HG03103 (cell line): ENCODE results near the gene CELF4.

Source experiments
- ATAC-seq: cut with Tn5 transposase; IDR thresholded peaks from one replicate; pipeline ENCODE4 v1.9.1; 2021; ENCODE audit warnings: low read depth; ENCODE audit not compliant: unreplicated experiment

CELF4 gene

DNA sequence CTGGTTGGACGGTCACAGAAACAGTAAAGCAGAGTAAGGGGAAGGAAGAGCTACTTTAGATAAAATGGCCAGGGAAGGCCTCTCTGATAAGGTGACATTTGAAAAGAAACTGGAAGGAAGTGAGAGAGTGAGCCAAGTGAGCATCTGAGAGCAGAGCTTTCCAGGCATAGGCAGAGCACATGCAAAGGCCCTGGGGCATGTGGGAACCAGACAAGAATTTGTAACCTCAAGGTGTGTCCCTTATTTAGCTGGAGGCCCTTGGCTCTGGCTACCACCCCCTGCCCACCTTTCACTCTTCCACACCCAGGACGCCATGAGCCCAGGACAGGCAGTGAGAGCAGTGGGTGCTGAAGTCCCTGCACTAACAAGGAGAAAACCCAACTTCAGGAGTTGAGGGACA is 116.0 kb downstream of the CELF4 start:
- no peak for ATAC-seq

DNA sequence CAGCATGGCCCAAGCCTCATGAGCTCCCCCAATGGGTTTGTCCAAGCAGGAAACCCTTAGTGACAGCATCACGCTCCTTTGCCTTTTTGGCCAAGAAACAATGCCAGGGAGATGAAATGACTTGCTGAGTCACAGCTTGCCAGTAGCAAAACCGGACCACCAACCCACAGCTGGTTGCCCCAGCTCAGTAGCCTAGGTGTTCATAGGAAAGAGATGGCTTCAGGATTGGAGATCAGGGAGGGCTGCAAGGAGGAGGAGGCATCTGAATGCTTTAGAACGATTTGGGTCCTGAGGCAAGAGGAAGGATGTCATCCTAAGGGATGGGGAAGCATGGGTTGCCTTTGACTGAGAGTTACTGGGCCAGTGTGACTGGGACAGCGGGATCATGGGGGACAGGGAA is 116.7 kb downstream of the CELF4 start:
- ATAC-seq, result no peak

DNA sequence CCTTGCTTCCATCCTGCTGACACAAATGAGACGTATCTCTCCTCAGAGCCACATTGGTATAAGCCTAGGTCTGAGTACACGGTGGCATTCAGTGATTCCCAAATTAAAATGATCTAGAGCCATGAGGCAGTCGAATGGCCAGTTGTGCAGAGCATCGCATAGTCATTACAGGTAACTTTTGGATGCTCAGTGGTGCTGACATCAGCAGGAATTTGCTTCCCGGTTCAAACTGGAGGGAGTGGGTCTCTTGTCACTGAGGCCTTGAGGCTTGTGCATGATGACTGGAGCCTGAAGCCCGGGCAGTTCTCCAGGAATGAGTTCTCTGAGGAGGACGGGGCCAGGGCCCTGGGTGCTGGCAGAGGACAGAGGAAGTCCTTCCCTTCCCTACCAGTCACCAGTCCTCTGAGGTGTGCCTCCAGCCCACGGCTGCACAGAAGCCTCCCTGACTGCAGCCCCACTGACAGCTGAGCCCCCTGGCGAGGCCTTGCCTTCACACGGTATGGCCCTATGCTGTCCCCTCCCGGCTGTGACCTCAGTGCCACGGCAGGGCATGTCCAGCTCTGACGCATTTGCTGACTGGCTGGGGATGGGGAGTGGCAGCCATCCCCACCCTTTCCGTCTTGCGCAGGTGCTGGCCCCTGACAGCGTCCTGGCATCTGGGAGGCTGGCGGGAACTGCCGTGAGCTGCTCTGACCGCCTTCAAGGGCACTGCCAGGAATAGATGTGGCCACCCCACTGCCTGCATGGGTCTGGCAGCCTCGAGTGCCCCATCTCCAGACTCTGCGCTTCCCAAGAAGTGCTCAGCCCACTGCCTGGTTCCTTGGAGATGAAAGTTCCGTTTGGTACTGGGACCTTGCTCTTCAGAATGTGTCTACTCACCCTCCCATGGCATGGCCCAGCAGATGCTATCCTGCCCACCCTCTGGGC is 117.4 kb downstream of the CELF4 start:
- ATAC-seq, result no peak

DNA sequence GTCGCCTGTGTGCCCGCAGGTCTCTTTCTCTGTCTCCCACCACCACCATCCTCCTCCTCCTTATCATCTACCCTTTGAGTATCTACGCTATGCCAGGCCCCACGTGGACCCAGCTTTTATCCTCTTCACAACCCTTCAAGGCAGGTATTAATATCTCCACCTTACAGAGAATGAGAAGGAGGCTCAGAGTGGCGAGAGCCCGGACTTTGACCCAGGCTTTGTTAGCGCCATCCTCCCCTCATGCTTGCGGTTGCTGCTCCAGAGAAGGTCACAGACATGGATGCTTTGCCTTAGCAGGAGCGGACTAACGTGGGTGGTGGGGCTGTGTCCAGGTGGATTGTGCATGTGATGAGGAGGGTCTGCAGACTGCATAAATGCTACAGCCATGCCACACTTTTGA is 119.8 kb downstream of the CELF4 start:
- ATAC-seq, result no peak

DNA sequence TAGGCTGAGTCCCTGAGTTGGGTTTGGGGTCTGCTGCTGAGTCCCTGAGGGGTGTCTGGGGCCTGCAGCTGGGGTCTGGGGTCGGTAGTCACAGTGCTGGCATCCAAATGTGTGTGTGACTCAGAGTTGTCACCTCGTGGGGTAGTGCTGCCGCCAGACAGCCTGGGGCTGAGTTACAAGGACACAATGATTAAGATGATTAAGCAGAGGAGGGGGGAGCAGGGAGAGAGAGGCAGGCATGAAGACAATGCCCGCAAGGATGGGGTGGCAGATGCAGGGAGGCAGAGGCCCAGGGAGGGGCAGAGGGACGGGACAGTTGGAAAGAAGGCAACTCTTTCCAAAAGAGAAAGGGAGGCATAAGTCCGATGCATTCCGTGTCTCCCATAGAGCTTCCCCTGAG is 120.2 kb downstream of the CELF4 start:
- no peak for ATAC-seq

DNA sequence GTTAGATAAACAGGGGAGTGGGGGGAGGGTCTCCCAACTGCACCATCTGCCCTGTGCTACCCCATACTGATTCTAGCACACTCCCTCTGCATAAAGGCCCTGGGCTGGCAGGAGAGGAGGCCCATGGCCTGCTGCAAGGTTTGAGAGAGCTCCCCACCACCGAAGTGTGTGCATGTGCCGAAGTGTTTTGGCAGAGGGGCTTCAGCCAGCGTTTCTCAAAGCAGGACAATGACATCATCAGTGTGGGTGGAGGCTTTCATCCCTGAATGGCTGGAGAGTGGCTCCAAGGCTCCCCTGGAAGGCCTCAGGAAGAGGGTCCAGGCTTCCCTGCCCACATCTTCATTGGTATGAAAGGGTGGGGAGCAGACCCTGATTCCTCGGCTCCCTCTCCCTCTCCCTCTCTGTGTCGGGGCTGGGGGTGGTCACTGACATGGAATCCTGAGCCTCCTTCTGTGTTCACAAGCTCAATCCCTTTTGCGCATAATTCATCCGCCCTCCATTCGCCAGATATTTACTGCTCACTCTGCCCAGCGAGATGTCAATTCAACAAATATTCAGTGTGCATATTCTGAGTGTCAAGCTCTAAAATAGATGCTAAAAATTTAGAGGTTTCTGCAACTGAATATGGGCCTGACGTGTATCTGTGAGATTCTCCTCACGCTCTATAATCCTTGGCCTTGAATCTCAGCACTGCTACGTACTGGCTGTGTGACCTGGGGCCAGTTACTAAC is 122.1 kb downstream of the CELF4 start:
- ATAC-seq, result no peak

DNA sequence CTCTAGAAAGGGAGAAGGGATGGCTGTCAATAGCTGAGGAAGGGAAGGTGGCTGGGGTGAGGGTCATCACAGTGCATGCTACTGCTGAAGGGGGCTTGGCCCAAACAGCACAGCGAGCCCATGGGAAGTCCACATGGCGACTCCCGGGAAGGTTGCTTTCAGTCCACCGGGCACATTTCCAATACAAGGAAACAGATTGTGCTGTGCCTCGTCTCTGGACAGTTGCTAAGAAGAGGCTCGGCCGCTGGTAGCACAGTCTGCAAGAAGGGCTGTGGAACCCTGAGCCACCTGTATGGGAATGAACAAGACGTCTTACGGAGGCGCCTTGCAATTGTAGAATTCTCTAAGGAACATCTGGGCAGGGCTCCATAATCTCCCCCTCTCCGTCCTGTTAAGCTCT is 123.1 kb downstream of the CELF4 start:
- ATAC-seq, result no peak

DNA sequence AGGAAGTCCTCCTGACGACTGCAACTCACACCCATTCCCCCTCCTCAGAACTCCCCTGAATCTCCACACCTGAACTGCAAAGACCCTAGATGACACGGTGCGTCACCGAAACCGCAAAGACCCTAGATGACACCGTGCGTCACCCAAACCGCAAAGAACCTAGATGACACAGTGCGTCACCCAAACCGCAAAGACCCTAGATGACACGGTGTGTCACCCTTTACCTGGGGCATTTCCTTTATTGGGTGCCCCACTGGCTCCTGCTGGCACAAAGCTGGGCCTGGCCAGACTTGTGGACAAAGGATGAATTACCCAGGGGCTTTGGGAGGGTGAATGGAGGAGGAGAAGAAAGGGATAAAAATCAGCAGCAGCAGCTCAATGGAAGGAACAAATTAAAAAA is 123.8 kb downstream of the CELF4 start:
- no peak for ATAC-seq

DNA sequence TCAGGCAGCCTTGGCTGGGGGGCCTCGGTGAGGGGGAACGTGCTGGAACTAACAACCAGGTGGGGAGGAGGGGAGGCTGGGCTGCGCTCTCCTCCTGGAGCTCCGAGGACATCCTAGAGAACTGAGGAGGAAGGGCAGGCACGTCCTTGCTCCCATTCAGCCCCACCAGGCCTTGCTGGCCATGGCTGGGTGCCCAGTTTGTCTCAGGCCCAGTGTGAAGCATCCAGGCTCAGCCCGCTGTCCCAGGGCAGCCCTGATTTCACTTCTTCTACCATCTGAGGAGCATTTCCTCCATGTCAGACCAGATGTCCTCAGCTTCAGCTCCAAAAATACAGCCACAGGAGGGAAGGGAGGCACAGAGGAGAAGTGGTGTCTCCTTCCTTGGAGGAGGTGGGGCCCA is 125.4 kb downstream of the CELF4 start:
- no peak for ATAC-seq

DNA sequence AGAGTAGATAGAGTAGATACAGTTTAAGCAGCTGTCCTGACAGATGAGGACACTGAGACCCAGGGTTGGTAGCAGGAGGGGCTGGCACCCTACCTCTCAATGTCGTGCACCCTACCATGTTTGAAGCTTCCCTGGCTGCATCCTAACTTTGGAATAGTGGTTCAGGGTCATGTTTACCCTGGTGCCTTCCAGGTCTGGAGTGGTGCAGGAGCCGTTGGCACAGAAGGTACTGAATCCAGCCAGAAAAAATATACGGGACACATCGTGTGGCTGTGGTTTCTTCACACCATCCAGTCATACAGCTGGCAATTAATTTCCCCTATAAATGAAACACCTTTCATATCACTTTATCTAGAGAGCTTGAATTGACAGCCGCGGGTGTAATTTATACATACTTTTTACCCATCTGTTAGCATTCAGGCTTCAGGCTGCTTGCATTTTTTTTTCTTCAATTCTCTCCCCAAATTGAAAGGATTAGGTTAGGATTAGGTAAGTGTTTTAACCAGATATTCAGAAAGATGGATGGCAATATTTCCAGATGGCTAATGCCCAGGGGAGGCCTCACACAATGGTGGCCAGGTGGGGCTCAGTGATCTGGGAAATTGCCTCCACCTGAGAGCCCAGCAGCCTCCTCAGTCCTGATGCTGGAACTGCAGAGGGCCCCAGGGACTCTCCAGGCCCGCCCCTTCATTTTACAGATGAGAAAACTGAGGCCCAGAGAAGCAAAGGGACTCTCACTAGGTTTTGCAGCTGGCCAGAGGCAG is 127.0 kb downstream of the CELF4 start:
- no peak for ATAC-seq

DNA sequence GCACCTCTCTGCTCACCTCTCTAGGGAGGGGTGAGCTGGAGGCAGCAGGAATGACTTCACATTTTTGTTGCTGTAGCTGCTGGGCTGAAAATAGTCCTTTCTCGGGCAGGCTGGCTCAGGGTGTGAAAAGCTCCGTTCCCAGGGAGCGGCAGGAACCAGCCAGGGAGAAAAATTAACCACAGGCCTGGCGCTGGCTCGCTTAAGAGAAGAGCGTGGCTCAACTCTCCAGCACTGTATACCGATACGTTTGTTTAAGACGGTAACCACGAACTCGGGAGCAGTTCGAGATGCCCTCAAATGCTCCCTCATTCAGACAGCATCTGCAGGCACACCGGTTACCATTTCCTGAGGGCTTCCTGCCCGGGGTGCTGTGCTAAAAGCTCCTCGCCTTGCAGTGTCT is 129.6 kb downstream of the CELF4 start:
- no peak for ATAC-seq

DNA sequence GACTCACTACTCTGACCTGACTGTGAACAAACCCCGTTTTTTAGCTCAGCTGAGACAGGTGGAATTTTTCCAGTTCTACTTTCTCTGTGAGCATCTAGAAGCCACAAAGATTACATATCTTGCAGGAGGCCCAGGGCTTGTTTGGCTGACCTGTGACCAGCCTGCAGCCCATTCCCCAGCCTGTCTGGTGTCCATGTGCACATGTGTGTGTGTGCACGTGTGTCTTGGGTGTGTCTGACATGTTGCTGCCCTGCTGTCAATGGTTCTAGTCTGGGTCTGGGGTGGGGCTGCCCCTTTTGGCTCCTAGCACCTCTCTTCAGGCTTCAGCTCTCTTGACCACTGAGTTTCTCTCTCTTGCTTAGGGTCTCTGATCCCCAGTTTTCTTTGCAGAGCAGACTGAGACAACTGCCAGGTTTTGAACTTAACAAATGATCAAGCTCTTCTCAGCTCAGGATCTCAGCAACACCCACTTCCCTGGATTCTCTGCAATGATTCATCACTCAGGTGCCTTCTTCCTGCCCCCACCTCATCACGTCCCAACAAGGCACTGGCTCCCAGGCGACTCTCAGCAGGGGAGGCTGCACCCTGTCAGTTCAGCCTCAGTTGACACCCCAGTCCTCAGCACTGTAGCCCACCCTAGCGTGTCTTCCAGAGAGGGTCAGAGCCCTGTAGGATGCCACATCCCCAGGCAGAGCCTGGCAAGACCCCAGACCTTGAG is 130.3 kb downstream of the CELF4 start:
- ATAC-seq, result no peak

DNA sequence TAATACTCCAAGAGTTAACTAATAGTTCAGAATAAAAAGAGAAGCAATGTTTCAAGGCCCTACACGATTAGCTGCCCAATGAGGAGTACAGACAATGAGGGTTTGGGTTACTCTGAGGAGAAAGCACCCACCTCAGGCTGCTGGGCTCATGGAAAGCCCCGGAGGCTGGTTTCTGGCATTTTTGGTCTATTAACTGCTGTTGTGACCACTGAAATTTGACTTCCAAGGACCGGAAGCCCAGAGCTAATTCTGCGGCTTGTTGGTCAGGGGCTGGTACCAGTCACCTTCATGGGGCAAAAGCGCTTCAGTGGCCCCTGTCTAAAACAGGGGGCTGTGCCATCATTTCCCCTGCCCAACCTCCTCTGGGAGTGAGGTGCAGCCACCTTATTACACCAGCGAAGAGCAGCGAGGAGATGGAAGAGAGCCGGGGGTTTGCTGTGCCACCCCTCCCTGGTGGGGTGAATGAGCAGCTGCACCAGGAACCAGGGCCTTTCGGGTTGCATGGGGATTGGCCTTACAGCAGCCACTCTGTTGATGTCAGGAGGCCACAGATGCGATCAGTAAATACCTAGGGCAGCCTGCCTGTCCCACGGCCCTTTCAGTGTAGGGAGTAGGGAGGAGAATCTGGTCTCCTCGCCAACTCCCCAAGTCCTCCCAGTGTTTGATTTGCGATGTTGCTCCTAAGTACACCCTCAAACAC is 131.3 kb downstream of the CELF4 start:
- ATAC-seq, result no peak

DNA sequence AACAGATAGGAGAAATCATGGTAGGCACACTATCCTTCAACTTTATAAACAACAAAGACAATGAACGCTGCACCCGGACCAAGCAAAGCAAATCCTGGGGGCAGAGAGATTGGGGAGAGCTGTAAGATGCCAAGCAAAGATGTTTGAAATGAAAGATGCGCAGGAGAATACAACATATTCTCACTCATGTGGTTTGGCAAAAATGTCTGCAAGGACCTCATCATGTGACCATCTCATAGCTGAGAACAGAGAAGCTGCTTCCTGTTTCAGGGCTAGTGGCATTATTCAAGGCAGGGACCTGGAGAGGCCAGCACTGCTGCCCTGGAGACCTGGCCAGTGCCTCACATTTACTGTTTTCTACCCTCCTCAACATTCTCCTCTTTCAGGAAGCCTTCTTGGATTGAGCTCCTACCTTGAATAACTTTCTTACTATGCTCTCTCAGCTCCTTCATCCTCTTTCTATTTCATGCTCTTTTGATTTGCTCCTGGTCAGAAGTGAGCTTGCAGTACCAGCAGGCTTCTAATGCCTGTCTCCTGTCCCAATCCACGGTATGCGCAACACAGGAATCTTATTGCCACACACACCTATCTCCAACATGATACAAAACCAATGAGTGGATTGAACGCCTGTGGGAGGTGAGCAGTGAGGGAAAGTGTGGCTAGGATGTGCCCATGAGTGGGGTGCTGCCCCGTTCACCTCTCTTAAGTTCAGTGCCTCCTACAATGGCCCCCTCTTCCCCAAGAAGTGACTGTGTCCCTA is 133.0 kb downstream of the CELF4 start:
- ATAC-seq, result no peak

DNA sequence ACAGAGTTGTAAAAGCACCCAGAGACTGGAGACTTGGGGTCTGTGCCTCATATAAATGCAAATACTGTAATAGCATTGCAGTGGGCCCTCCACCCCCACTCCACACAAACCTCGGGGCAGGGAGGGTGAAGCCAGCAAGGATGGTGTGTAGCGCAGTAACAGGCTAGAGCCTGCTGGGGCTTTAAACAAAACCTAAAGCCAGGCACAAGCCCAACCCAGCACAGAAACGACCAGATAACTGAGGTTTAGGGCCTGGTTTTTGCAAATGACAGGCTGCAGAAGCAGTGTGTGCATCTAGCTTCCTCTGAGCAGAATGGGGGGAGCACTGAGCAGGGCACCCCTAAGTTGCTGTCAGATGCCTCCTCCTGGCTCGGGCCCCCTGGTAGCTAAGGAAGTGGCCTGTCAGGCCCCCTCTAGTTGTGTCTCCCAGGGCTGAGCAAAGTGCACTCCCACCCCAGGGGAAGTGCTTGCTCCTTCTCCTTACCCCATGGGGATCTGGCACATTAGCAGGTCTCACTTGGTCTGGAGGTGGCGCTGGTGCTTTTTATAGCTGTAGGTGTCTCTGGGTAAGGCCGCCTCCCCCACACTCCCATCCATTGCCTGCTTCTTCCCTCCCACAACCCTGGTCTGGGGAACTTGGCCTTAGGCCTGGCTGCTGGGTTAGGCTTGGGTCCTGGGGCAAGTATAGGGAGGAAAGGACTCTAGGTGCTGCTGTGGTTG is 135.1 kb downstream of the CELF4 start:
- ATAC-seq, result no peak

DNA sequence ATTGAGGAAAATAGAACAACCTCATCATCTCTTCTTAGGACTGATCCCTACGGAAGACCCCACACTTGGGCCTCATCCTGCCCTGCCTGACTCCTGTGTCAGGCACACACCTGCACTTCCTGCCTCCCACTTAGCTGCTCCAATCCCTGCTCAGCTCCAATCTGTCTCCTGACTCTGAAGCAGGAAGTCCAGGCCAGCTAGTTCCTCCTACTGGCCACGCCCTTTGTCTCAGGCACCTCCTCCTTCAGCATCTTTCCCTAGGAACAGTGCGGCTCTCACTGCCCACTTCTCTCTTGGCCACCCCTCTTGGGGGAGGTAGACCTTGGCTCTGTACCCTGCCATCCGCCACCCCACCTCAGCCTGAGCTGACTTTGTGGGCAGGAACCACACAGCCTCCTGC is 135.8 kb downstream of the CELF4 start:
- ATAC-seq, result no peak

DNA sequence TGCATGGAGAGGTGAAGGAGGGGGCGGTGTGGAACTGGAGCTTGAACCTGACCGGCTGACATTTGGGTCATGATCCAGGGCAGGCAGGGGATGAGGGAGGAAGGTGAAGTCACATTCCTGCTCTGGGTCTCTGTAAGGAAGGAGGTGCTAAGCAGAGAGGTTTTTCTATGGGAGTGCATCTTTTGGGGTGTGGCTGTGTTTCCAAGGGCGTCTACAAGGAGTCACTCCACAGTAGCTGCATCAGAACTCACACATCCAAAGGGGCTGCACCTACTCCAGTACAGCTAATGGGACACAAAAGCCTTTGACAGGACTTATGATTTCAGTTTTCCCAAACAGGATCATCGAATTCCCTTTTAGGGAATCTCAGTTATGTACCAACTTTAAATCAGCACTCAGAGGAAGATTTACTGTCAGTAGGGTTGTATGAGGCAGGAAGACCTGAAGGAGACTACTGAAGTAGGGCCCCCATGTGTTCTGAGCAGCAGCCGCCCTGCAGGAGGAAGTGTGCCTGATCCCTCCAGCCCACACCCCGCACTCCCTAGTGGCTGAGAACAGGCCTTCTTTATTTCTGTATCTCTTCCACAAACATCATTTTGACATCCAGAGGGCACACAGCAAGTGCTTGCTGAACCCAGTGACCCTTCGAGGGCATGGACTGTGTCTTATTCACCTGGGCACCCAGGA is 137.2 kb downstream of the CELF4 start:
- ATAC-seq, result no peak

DNA sequence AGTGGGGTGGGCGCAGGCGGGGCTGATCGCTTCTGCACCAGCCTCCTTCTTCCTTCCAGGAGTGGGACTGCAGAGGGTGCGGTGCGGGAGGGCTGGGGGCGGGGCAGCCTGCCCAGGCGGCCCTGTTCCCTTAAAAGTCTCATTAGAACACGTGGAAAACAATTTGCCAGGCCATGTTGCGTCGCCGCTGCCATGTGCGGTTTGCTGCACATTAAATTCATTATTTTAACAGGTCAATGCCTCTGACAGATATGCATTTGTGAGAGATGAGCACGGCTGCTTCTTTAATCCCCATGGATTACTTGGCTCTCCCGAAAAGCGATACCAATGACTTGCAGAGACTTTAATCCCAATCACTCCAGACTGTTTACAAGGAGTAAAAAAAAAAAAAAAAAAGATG is 139.0 kb downstream of the CELF4 start:
- no peak for ATAC-seq
